Stomach (tissue), 9 donors: ENCODE results near the gene ZNF831. TPM values are rescaled to one million over a fixed set of nuclear protein-coding genes. Genes with fewer than 3 reads are reported as not detected.

ENCODE experiments used
- DNase-seq, 2 donors: peaks; one replicate each; pipeline versions ENCODE4 v3.0.0 to v3.0.0-alpha.2; 2013 to 2019
- H3K27ac ChIP-seq, 5 donors: fragments of 200-600 bp in 4 of 5; sonication (generic) in 4 of 5; one replicate each; pipeline ENCODE4 v1.5.1; 2013 to 2019; ENCODE audit warnings: mild to moderate bottlenecking in 1 of 5, moderate library complexity in 1 of 5
- H3K27me3 ChIP-seq, 3 donors: fragments of 200-600 bp; sonication (generic); one replicate each; pipeline ENCODE4 v1.5.1; 2017 to 2019; ENCODE audit warnings: mixed run types in 1 of 3
- H3K36me3 ChIP-seq, 4 donors: fragments of 200-600 bp; sonication (generic); 1 replicate in 3 of 4; 2 replicates in 1 of 4; pipeline ENCODE4 v1.5.1; 2016 to 2019
- H3K4me1 ChIP-seq, 4 donors: fragments of 200-600 bp; sonication (generic); one replicate each; pipeline ENCODE4 v1.5.1; 2016 to 2019
- H3K4me3 ChIP-seq, 4 donors: fragments of 200-600 bp; sonication (generic) in 3 of 4; one replicate each; pipeline ENCODE4 v1.5.1; 2016 to 2019; ENCODE audit warnings: mild to moderate bottlenecking in 1 of 4
- H3K9me3 ChIP-seq, 4 donors: fragments of 200-600 bp; sonication (generic); one replicate each; pipeline ENCODE4 v1.5.1; 2016 to 2019
- CTCF ChIP-seq, 7 experiments: fragments of 450-650 bp in 4 of 7; fragments of 200-600 bp in 3 of 7; sonication (generic) in 3 of 7; IDR thresholded peaks; one replicate each; pipeline ENCODE4 v1.5.1; 2016 to 2019; ENCODE audit warnings: antibody characterized with exemption in 7 of 7, control low read depth in 2 of 7, mild to moderate bottlenecking in 1 of 7
- EP300 ChIP-seq: sonication (generic); formaldehyde crosslinking; IDR thresholded peaks from one replicate; pipeline ENCODE4 v1.6.1; 2017; ENCODE audit warnings: antibody characterized with exemption
- POLR2A ChIP-seq, 4 donors: fragments of 450-650 bp; IDR thresholded peaks; one replicate each; pipeline ENCODE4 v1.6.1; 2016; ENCODE audit warnings: antibody characterized with exemption in 4 of 4, control low read depth in 2 of 4, mild to moderate bottlenecking in 1 of 4, moderate library complexity in 1 of 4
- POLR2AphosphoS5 ChIP-seq, 3 donors: sonication (generic); formaldehyde crosslinking; IDR thresholded peaks; one replicate each; pipeline ENCODE4 v1.6.1; 2016; ENCODE audit warnings: antibody characterized with exemption in 3 of 3
- WGBS, 5 donors: extraction: QIAGEN DNeasy Blood & Tissue Kit in 3 of 5; methylation state at CpG; one replicate each; pipeline versions ENCODE4 v1.1.5 to v1.1.7; 2013 to 2018; 5-methylcytosine and 5-hydroxymethylcytosine counted together
- intact Hi-C: fragments of 100-400 bp; cut with DNase I; formaldehyde crosslinking; loops from one replicate; pipeline ENCODE4 v1.15.1; 2023; ENCODE audit warnings: low total_unique reads
- polyA plus RNA-seq, 3 donors: library from polyadenylated mRNA; stranded (reverse); fragments of 200-250 nt; gene quantifications; one replicate each; pipeline ENCODE4 v1.2.3, GENCODE V29; 2013
- total RNA-seq, 5 donors: library from RNA; depleted of rRNA; stranded (reverse); fragments of >200 nt; gene quantifications; one replicate each; pipeline versions ENCODE4 v1.1.0 to v1.2.3, GENCODE V29; 2014 to 2016
- donor health status: healthy with polysubstance abuse.
- donor health status: Bipolar disorder and iron deficiency.
- donor health status: healthy.

Gene ZNF831
- total and polyA plus RNA-seq, 8 donors: under 0.01 to 2.9 (median 0.31) TPM; not detected in 1

GRCh38 chr20:59123678-59124255, 39.9 kb upstream of the ZNF831 start:
- intact Hi-C loops: no loop called here
- Histone ChIP-seq H3K36me3 (no peaks in the 10 kb centered on the region), H3K27me3 (no peaks in the 10 kb centered on the region), H3K27ac (peak overlapping the region in 1 of 5 donors; percentile 46), H3K9me3 (peaks cover 0 to 10% (median 5%) of the 10 kb centered on the region in 4 donors), H3K4me1 (no peaks in the 10 kb centered on the region), H3K4me3 (no peak overlapping the region)
- no peak for DNase-seq
- TF ChIP-seq CTCF (IDR thresholded peaks at IDR 0.05): no peak
- TF ChIP-seq POLR2AphosphoS5 (IDR thresholded peaks at IDR 0.05): no peak
- no peak for TF ChIP-seq POLR2A (IDR thresholded peaks at IDR 0.05)
- TF ChIP-seq EP300: no peak
- WGBS, 5 donors: 52 to 67% (median 59%) methylated on average over 10 of the region's 10 CpGs

- DNase-seq: no peak
- intact Hi-C loops: no loop called here
These were observed 39.2 kb upstream of the ZNF831 start for GRCh38 chr20:59124296-59125029.

GRCh38 chr20:59125332-59125731, 38.3 kb upstream of the ZNF831 start:
- no peak for DNase-seq
- Histone ChIP-seq H3K36me3 (no peaks in the 10 kb centered on the region), H3K27ac (no peak overlapping the region), H3K27me3 (no peaks in the 10 kb centered on the region), H3K9me3 (peaks cover 0 to 10% (median 5%) of the 10 kb centered on the region in 4 donors), H3K4me1 (no peaks in the 10 kb centered on the region), H3K4me3 (no peak overlapping the region)
- intact Hi-C loops: no loop called here
- no peak for TF ChIP-seq POLR2A (IDR thresholded peaks at IDR 0.05)
- 74 to 91% (median 81%) methylated on average over 7 of the region's 7 CpGs for WGBS, 5 donors

More at GRCh38 chr20:59124296-59125029, 39.2 kb upstream of the ZNF831 start:
- TF ChIP-seq CTCF (IDR thresholded peaks at IDR 0.05) (no peak), EP300 (no peak), POLR2AphosphoS5 (IDR thresholded peaks at IDR 0.05) (no peak), POLR2A (IDR thresholded peaks at IDR 0.05) (no peak)
- Histone ChIP-seq H3K9me3 (peaks cover 0 to 10% (median 5%) of the 10 kb centered on the region in 4 donors), H3K4me3 (no peak overlapping the region), H3K36me3 (no peaks in the 10 kb centered on the region), H3K27ac (no peak overlapping the region), H3K27me3 (no peaks in the 10 kb centered on the region), H3K4me1 (no peaks in the 10 kb centered on the region)
- 85 to 93% (median 87%) methylated on average over 15 of the region's 15 CpGs for WGBS, 5 donors

GRCh38 chr20:59125836-59126235, 37.8 kb upstream of the ZNF831 start:
- 30 to 52% (median 37%) methylated on average over 7 of the region's 7 CpGs for WGBS, 5 donors

More at GRCh38 chr20:59125836-59126235, 37.8 kb upstream of the ZNF831 start:
- H3K27ac ChIP-seq: no peak overlapping the region
- no peaks in the 10 kb centered on the region for H3K27me3 ChIP-seq
- intact Hi-C loops: no loop called here
- TF ChIP-seq POLR2AphosphoS5 (IDR thresholded peaks at IDR 0.05): no peak
- no peak for TF ChIP-seq POLR2A (IDR thresholded peaks at IDR 0.05)
- no peak for TF ChIP-seq EP300
- no peak for TF ChIP-seq CTCF (IDR thresholded peaks at IDR 0.05)
- no peak overlapping the region for H3K4me3 ChIP-seq
- peaks cover 0 to 10% (median 5%) of the 10 kb centered on the region in 4 donors for H3K9me3 ChIP-seq
- DNase-seq: peak in 1 of 2 donors; percentile 30
- no peaks in the 10 kb centered on the region for H3K36me3 ChIP-seq
- H3K4me1 ChIP-seq: no peaks in the 10 kb centered on the region
